GM12864 (cell line): ENCODE data around the gene KDM4C.

Experiments used
- DNase-seq: peaks from one replicate; pipeline ENCODE4 v3.0.0-alpha.2; 2011; ENCODE audit warnings: low read depth
- H3K4me3 ChIP-seq: 2 replicates; pipeline ENCODE4 v1.5.1; 2011; ENCODE audit warnings: mild to moderate bottlenecking, low read depth, low read length, control low read depth
- TF ChIP-seq, protein P1 (sequence below): IDR thresholded peaks from 2 replicates; pipeline ENCODE4 v1.5.1; 2011; ENCODE audit warnings: low read depth, mild to moderate bottlenecking, moderate library complexity, low read length, control low read depth, inconsistent platforms; ENCODE audit errors: missing control alignments

The KDM4C gene

DNA sequence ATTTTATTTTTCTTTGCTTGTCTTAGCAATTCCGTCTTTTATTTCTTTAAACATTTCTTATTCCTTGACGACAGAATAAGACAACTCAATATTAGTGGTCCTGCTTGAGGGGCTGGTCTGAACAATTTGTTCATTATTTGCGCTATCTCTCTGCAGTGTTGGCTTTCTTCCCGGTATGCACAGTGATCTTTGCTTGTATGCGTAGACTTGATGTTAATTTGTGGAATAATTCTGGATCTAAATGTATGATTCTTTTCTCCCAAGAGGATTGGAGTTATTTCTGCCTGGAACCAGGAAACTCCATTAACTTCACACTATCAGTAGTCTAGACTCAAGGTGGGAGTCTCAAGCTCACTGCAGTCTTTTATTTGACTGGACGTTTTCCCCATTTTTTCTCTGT, 80.4 kb downstream of the KDM4C start:
- no peak overlapping the region for H3K4me3 ChIP-seq
- TF ChIP-seq, protein P1, sequence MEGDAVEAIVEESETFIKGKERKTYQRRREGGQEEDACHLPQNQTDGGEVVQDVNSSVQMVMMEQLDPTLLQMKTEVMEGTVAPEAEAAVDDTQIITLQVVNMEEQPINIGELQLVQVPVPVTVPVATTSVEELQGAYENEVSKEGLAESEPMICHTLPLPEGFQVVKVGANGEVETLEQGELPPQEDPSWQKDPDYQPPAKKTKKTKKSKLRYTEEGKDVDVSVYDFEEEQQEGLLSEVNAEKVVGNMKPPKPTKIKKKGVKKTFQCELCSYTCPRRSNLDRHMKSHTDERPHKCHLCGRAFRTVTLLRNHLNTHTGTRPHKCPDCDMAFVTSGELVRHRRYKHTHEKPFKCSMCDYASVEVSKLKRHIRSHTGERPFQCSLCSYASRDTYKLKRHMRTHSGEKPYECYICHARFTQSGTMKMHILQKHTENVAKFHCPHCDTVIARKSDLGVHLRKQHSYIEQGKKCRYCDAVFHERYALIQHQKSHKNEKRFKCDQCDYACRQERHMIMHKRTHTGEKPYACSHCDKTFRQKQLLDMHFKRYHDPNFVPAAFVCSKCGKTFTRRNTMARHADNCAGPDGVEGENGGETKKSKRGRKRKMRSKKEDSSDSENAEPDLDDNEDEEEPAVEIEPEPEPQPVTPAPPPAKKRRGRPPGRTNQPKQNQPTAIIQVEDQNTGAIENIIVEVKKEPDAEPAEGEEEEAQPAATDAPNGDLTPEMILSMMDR: no peak
- no peak for DNase-seq

DNA sequence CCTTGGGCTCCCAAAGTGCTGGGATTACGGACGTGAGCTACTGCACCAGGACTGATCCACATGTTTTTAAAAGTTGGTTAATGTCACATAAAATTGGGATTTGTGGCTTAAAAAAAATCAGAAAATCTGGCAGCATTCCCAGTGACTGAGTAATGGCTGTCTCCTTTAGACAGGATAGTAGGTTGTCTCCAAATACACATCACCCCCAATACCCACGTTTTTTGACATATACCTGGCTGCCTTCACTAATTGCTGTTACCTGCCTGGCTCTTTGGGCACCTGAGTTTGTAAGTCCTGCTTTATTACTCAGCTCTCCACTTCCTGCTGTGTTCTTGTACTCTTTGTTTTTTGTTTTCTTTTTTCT, 84.8 kb downstream of the KDM4C start:
- TF ChIP-seq, protein P1: no peak
- no peak for DNase-seq
- no peak overlapping the region for H3K4me3 ChIP-seq

- TF ChIP-seq, protein P1: no peak
- no peak overlapping the region for H3K4me3 ChIP-seq
- DNase-seq: no peak
Measured at GRCh38 chr9:6843742-6844141, 86.0 kb downstream of the KDM4C start.

DNA sequence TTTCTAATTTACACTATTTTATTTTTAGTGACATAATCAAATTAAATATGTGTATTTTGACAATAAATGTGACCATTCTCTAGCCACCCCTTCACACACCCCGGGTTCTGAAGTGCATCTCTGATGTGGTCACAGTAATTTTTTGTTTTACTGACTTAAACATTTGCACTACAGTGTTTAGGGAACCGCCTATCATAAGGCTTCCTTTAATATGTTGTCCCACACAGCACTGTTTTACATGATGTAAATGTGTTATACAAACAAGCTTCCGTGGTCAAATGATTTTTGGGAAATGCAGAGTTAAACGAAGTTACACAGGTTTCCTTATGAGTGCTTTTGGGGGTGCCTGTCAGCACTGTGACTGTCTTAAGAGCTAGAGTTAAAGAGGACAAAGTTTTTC, 86.5 kb downstream of the KDM4C start:
- DNase-seq: no peak
- TF ChIP-seq, protein P1: no peak
- no peak overlapping the region for H3K4me3 ChIP-seq

GRCh38 chr9:6845128-6845826, 87.5 kb downstream of the KDM4C start:
- DNase-seq: no peak
- TF ChIP-seq, protein P1: no peak

GRCh38 chr9:6845880-6846279, 88.1 kb downstream of the KDM4C start:
- no peak for DNase-seq
- no peak overlapping the region for H3K4me3 ChIP-seq
- TF ChIP-seq, protein P1: no peak

More at GRCh38 chr9:6845128-6845826, 87.5 kb downstream of the KDM4C start:
- H3K4me3 ChIP-seq: no peak overlapping the region
